NCI-H226 (cell line): ENCODE results near the gene LYRM4.

Experiments
- DNase-seq: peaks from one replicate; pipeline ENCODE4 v3.0.0-alpha.2; 2015

The LYRM4 gene

GRCh38 chr6:5167501-5167900 is 93.2 kb downstream of the LYRM4 start:
- DNase-seq: no peak

DNA sequence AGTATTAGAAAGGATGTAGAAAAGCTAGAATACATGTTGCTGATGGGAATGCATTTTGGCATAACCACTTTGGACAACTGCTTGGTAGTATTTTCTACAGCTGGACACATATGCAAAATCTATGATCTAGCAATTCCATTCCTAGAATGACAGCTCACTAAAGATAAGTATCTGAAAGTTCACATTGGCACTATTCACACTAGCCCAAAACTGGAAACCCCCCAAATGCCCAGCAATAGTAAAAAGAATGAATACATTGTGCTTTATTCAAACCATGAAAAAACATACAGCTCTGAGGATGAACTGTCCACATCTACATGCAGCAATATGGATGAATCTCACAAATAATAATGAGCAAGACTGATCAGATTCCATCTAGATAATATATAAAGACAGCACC is 96.7 kb downstream of the LYRM4 start:
- DNase-seq: no peak

DNA sequence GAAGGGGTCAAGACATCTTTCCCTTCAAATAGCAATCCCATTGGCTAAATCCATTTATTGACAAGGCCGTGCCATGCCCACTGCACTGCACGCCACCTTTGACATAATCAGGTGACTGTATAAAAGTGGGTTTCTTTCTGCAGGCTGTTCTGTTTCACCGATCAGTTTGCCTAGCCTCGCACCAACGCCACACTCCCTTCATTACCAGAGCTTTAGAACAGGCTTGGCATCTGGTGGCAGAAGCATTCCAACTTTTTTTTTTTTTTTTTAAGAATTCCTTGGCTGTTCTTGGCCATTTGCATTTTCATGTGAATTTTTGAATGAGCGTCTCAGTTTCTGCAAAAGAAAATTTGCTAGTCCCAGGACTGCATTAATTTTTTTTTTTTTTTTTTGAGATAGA is 97.5 kb downstream of the LYRM4 start:
- no peak for DNase-seq

GRCh38 chr6:5162355-5162754 is 98.4 kb downstream of the LYRM4 start:
- DNase-seq: no peak

GRCh38 chr6:5160206-5160605 is 100.5 kb downstream of the LYRM4 start:
- no peak for DNase-seq

GRCh38 chr6:5159162-5159561 is 101.6 kb downstream of the LYRM4 start:
- DNase-seq: no peak

DNA sequence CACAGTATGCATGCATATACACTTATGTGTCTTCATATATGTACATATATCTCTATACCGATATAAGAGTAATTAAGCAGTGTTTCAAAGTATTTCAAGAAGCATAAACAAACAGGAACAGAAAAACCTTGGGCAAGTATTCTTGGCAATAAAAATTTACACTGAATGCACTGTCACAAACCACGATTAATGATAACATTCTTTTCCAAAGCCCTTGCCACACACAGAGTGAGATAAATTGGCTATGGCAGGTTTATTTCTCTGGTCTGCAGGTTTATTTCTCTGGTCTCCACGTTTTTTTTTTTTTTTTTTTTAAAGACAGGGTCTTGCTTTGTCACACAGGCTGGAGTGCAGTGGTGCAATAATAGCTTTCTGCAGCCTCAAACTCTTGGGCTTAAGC is 102.6 kb downstream of the LYRM4 start:
- no peak for DNase-seq

- DNase-seq: no peak
Measured at GRCh38 chr6:5157621-5158138, 103.1 kb downstream of the LYRM4 start.

GRCh38 chr6:5156627-5157026 is 104.1 kb downstream of the LYRM4 start:
- DNase-seq: no peak

- peak; percentile 4 for DNase-seq
Measured at GRCh38 chr6:5155906-5156305, 104.8 kb downstream of the LYRM4 start.

DNA sequence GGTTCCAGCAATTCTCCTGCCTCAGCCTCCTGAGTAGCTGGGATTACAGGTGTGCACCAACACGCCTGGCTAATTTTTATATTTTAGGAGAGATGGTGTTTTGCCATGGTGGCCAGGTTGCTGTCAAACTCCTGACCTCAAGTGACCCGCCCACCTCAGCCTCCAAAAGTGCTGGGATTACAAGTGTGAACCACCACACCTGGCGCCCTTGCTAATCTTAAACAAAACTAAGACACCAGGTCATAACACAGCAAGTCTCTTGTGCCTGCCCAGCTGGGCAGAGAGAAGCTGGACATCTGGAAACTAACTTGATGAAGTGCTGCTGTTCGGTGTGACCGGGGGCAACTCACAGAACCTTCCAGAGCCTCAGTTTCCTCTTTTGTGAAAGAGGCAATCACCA is 107.6 kb downstream of the LYRM4 start:
- DNase-seq: no peak

GRCh38 chr6:5152460-5152859 is 108.3 kb downstream of the LYRM4 start:
- DNase-seq: no peak

GRCh38 chr6:5151955-5152401 is 108.8 kb downstream of the LYRM4 start:
- DNase-seq: peak; percentile 55

DNA sequence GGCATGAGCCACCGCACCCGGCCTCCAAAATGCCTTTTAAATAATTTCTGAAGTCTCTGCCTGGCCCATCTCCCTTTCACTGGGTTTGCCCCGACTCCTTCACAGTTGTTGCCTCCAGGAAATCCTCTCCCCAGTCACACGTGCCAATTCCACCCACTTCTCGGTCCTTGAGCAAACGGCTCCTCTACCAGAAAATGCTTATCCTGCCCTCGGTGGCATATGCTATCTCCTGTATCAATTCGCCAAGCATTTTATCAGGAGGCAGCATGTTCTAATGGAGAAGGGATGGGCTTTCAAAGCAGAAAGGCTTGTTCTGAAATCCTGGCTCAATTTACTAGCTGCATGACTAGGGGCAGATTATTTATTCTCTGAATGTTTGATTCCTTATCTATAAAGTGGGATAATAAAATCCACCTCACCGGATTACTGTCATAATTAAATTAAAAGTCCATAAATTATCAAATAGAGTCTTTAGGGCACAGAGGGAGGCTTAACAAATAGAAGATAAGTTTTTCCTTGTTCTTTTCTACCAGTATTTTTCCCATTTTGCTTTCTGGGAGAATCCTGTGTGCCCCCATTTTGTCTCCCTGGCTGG is 109.3 kb downstream of the LYRM4 start:
- no peak for DNase-seq

DNA sequence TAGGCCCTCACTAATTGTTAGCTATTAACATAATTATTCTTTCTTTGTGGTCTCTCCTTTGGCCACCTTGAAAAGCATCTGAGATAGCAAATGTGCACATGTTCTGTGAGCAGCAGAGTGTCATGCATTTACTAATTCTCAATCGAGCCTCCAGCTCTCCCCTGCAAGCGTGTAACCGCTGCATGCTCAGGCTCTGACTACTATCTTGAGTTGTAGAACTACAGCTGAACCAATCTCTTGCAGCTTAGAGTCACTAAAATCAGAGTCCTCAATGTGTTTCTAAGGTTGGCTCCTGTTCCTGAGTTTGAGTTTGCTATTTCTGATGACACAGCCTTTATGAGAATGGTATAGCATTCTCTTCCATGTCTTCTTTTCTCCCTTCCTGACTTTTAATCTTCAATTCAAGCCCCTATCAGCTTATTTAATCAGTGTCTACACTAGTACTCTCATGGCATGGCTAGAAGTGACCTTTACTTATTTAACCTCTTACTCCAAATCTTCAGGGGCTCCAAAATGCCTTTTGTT is 110.1 kb downstream of the LYRM4 start:
- DNase-seq: no peak

DNA sequence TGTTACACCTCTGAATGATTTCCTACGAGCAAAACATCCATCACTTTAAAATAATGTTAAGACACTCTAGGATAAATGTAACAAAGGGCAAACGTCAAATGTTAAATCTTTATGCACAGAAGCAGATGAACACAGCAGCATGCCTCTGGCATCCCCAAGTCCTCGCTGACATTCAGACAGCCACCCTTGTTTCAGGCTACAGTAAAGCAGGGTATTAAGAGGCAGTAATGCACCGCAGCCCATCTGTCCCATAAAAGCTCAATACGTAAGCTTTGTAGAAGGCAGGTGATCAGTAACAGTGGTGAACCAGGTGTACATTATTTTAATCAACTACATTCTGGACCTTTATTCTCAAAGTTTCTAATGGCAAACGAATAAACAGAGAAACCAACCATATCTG is 110.9 kb downstream of the LYRM4 start:
- no peak for DNase-seq

- no peak for DNase-seq
Measured at GRCh38 chr6:5149159-5149704, 111.5 kb downstream of the LYRM4 start.

- DNase-seq: no peak
Measured at GRCh38 chr6:5146398-5146797, 114.4 kb downstream of the LYRM4 start.

GRCh38 chr6:5143634-5144311 is 117.0 kb downstream of the LYRM4 start:
- peak; percentile 36 for DNase-seq

DNA sequence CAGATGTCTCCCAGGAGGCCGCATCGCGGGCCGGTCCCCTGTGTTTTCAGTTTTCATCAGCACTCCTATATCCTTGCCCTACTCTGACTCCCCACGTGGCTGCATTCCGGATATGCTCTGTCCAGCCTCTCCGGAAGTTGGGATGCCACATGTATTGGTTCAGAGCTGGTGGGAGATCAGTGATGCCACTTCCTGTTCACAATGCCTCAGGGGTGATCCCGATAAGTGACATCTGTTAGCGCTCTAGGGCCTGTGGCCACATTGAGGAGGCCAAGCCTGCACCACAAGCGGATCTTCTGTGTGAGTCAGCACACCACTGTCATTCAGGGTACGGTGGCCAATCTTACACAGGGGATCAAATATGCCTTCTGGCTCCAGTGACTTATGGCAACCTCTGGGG is 117.8 kb downstream of the LYRM4 start:
- no peak for DNase-seq

DNA sequence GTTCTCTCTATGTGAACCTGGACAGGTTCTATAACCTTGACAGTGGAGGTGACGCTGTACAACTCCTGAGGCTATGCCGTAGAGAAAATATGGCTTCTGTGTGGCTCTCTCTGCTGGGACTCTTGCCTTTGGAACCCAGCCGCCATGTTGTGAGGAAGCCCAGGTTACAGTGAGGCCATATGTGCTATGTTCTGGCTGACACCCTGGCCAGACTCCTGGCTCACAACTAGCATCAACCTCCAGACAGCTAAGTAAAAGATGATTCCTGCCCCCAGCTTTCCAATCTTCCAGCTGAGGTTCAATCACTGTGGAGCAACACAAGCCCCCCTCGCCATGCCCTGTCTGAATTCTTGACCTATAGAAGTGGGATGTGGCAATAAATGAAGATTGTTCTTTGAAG is 118.6 kb downstream of the LYRM4 start:
- no peak for DNase-seq

DNA sequence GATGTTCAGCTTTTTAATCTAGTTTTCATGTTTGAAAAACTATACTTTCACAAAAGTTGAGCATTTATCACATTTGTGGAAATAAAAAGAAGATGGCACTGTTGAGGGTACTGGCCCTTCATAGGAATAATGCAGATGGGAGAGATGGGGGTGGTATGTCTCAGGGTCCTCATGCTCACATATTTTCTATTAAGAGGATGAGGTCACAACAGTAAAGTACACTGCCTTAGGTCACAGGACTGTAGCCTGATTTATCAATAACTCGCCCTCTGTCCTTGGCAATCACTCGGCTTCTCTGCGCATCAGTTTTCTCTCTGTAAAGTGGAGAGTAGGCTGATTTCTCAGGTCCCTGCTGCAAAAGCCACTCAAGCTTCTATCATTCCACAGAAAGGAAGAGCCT is 119.7 kb downstream of the LYRM4 start:
- no peak for DNase-seq

DNA sequence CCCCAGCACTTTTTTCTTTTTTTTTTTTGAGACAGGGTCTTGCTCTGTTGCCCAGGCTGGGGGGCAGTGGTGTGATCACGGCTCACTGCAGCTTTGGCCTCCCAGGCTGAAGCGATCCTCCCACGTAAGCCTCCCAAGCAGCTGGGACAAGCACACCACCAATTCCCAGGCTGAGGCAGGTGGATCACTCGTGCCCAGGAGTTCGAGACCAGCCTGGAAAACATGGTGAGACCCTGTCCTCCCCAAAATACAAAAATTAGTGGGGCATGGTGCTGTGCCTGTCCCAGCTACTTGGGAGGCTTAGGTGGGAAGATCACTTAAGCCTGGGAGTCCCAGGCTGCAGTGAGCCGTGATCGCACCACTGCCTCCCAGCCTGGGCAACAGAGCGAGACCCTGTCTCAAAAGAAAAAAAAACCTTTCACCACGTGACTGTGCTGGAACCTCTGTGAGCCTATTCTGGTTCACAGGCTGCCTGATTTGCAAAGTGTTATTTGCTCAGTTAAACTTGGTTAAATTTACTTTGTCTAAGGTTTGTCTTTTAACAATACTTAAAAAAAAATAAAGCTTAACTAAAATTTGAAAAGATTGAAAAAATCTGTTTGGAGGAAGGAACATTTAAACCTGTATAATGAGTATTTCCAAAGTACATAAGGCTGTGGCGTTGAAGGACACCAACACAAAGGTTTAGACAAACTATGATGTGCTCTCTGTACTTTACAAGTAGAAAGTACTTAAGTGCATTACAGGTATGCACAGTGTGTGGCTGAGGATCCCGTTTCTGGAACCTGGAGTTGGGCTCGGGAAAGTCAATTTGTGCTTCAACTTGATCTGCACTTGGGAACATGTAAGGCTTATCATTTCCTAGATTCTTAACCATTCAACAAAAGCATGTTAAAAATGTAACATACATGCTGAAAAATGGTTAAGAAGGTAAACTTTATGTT is 120.7 kb downstream of the LYRM4 start:
- DNase-seq: no peak
